H1 (cell line): Measurements from ENCODE around the gene DAP. TPM values are rescaled to one million over a fixed set of nuclear protein-coding genes. Genes with fewer than 3 reads are reported as not detected.

Experiments
- CTCF ChIA-PET: fragments of 300-600 bp; sonication (Branson Sonifier 250); formaldehyde crosslinking; loops from one replicate; lab custom pipeline; 2021; ENCODE audit not compliant: partially characterized antibody; lab: Charles Lee
- POLR2A ChIA-PET: fragments of 300-600 bp; sonication (Branson Sonifier 250); formaldehyde crosslinking; loops from one replicate; lab custom pipeline; 2021; ENCODE audit warnings: inconsistent platforms; ENCODE audit not compliant: partially characterized antibody; lab: Charles Lee
- DNase-seq, 2 experiments: peaks; one replicate each; pipeline versions ENCODE4 v3.0.0 to v3.0.0-alpha.2; 2010 to 2022; ENCODE audit warnings: low spot score in 2 of 2, low read depth in 1 of 2, mixed read lengths in 1 of 2
- FAIRE-seq: peaks from 2 replicates; lab custom pipeline; 2011; peaks lifted over from hg19 to GRCh38; lab: Jason Lieb, UNC
- H2AFZ ChIP-seq: 2 replicates; pipeline ENCODE4 v1.8.1; 2012; ENCODE audit warnings: low read length, inconsistent platforms
- H2AK5ac ChIP-seq: 2 replicates; pipeline ENCODE4 v1.6.1; 2013; ENCODE audit warnings: low read depth, low read length
- H2BK120ac ChIP-seq: replicated peaks from 2 replicates; pipeline ENCODE3; 2013; ENCODE audit warnings: low read depth, low read length, inconsistent platforms
- H2BK12ac ChIP-seq: 2 replicates; pipeline ENCODE4 v1.6.1; 2013; ENCODE audit warnings: low read depth, low read length
- H2BK15ac ChIP-seq: 2 replicates; pipeline ENCODE4 v1.6.1; 2013; ENCODE audit warnings: low read length
- H2BK20ac ChIP-seq: 2 replicates; pipeline ENCODE4 v1.6.1; 2013; ENCODE audit warnings: low read length
- H2BK5ac ChIP-seq: 2 replicates; pipeline ENCODE4 v1.6.1; 2013; ENCODE audit warnings: low read depth, low read length
- H3K14ac ChIP-seq: 2 replicates; pipeline ENCODE4 v1.6.1; 2013; ENCODE audit warnings: inconsistent platforms; ENCODE audit not compliant: insufficient read length
- H3K18ac ChIP-seq: 2 replicates; pipeline ENCODE4 v1.6.1; 2013; ENCODE audit warnings: low read length; ENCODE audit errors: extremely low read depth
- H3K23ac ChIP-seq: 2 replicates; pipeline ENCODE4 v1.6.1; 2013; ENCODE audit warnings: inconsistent platforms; ENCODE audit not compliant: insufficient read length
- H3K23me2 ChIP-seq: 2 replicates; pipeline ENCODE4 v1.6.1; 2013; ENCODE audit warnings: low read depth, low read length
- H3K27ac ChIP-seq: 2 replicates; pipeline ENCODE4 v1.6.1; 2011; ENCODE audit warnings: low read depth, low read length, inconsistent platforms
- H3K27me3 ChIP-seq, 4 experiments: replicated peaks in 1 of 4; 1 replicate in 1 of 4; 2 replicates in 3 of 4; pipeline versions ENCODE4 v1.6.1 to v1.8.1; 2011 to 2013; ENCODE audit warnings: low read length in 3 of 4, mild to moderate bottlenecking in 3 of 4, inconsistent platforms in 2 of 4, mixed read lengths in 2 of 4, moderate library complexity in 1 of 4; ENCODE audit not compliant: control insufficient read depth in 3 of 4, insufficient read depth in 3 of 4; ENCODE audit errors: extremely low read depth in 1 of 4
- H3K36me3 ChIP-seq, 4 experiments: 2 replicates each; pipeline versions ENCODE4 v1.6.1 to v1.8.1; 2011 to 2013; ENCODE audit warnings: mild to moderate bottlenecking in 4 of 4, low read length in 3 of 4, moderate library complexity in 2 of 4, control low read depth in 1 of 4, inconsistent platforms in 1 of 4; ENCODE audit not compliant: insufficient read depth in 4 of 4, control insufficient read depth in 2 of 4
- H3K4ac ChIP-seq: replicated peaks from 2 replicates; pipeline ENCODE3; 2013; ENCODE audit warnings: low read length, low read depth, mixed read lengths, inconsistent platforms; ENCODE audit not compliant: insufficient read length
- H3K4me1 ChIP-seq, 4 experiments: replicated peaks in 1 of 4; 1 replicate in 1 of 4; 2 replicates in 3 of 4; pipeline versions ENCODE4 v1.6.1 to v1.8.1; 2011 to 2013; ENCODE audit warnings: low read length in 3 of 4, inconsistent platforms in 2 of 4, mixed read lengths in 1 of 4; ENCODE audit not compliant: insufficient read depth in 4 of 4, control insufficient read depth in 3 of 4
- H3K4me2 ChIP-seq, 2 experiments: 2 replicates each; pipeline versions ENCODE4 v1.6.1 to v1.8.1; 2011 to 2013; ENCODE audit warnings: low read depth in 2 of 2, low read length in 2 of 2, control low read depth in 1 of 2, inconsistent platforms in 1 of 2, mild to moderate bottlenecking in 1 of 2; ENCODE audit not compliant: insufficient read depth in 1 of 2
- H3K4me3 ChIP-seq, 4 experiments: fragments of 200-600, 300-600 bp in 1 of 4; sonication (generic), shearing (Covaris generic), sonication (Bioruptor Twin) in 1 of 4; 2 replicates each; pipeline versions ENCODE4 v1.5.1 to v1.8.1; 2011 to 2016; ENCODE audit warnings: low read length in 4 of 4, low read depth in 3 of 4, control low read depth in 2 of 4, inconsistent platforms in 2 of 4, mild to moderate bottlenecking in 2 of 4, mixed read lengths in 1 of 4, moderate library complexity in 1 of 4; ENCODE audit not compliant: insufficient read depth in 2 of 4; ENCODE audit errors: extremely low read depth in 1 of 4
- H3K56ac ChIP-seq: replicated peaks from 2 replicates; pipeline ENCODE3; 2013; ENCODE audit warnings: low read depth, mild to moderate bottlenecking, mixed read lengths, low read length, inconsistent platforms; ENCODE audit not compliant: insufficient read length
- H3K79me1 ChIP-seq: 2 replicates; pipeline ENCODE4 v1.6.1; 2013; ENCODE audit warnings: low read depth, low read length, control low read depth
- H3K79me2 ChIP-seq, 2 experiments: 2 replicates each; pipeline versions ENCODE4 v1.6.1 to v1.8.1; 2012 to 2013; ENCODE audit warnings: low read length in 2 of 2, mild to moderate bottlenecking in 2 of 2, inconsistent platforms in 1 of 2; ENCODE audit not compliant: insufficient read depth in 2 of 2, control insufficient read depth in 1 of 2
- H3K9ac ChIP-seq, 4 experiments: replicated peaks in 1 of 4; 1 replicate in 1 of 4; 2 replicates in 3 of 4; pipeline versions ENCODE4 v1.6.1 to v1.8.1; 2011 to 2013; ENCODE audit warnings: low read depth in 3 of 4, low read length in 3 of 4, control low read depth in 2 of 4, mild to moderate bottlenecking in 2 of 4, moderate library complexity in 2 of 4, inconsistent platforms in 1 of 4; ENCODE audit errors: extremely low read depth in 1 of 4
- H3K9me3 ChIP-seq, 2 experiments: 2 replicates each; pipeline versions ENCODE4 v1.6.1 to v1.8.1; 2012 to 2013; ENCODE audit warnings: mild to moderate bottlenecking in 2 of 2, moderate library complexity in 2 of 2, control low read depth in 1 of 2, inconsistent platforms in 1 of 2, low read depth in 1 of 2, low read length in 1 of 2, mixed read lengths in 1 of 2; ENCODE audit not compliant: insufficient read depth in 2 of 2
- H4K20me1 ChIP-seq, 2 experiments: replicated peaks in 1 of 2; 2 replicates each; pipeline versions ENCODE3 to v1.8.1; 2011 to 2013; ENCODE audit warnings: inconsistent platforms in 2 of 2, low read length in 2 of 2, mild to moderate bottlenecking in 1 of 2; ENCODE audit not compliant: insufficient read depth in 2 of 2, control insufficient read depth in 1 of 2
- H4K5ac ChIP-seq: 2 replicates; pipeline ENCODE4 v1.6.1; 2013; ENCODE audit warnings: low read length, low read depth, mixed read lengths, inconsistent platforms; ENCODE audit not compliant: insufficient read length
- H4K8ac ChIP-seq: 2 replicates; pipeline ENCODE4 v1.8.0; 2013; ENCODE audit warnings: mild to moderate bottlenecking, moderate library complexity, low read length, inconsistent platforms; ENCODE audit not compliant: insufficient read depth; ENCODE audit errors: extremely low read depth
- H4K91ac ChIP-seq: replicated peaks from 2 replicates; pipeline ENCODE3; 2013; ENCODE audit warnings: low read length, mixed read lengths, inconsistent platforms; ENCODE audit not compliant: insufficient read length
- EP300 ChIP-seq, 2 experiments: IDR thresholded peaks; 1 replicate in 1 of 2; 2 replicates in 1 of 2; pipeline ENCODE4 v1.6.1; 2011 to 2012; ENCODE audit warnings: low read depth in 2 of 2, low read length in 2 of 2, mild to moderate bottlenecking in 2 of 2, borderline replicate concordance in 1 of 2, inconsistent platforms in 1 of 2, moderate library complexity in 1 of 2
- KDM5A ChIP-seq: fragments of 200-600 bp; IDR thresholded peaks from 2 replicates; pipeline ENCODE4 v1.7.1; 2012; ENCODE audit warnings: mild to moderate bottlenecking, low read length, inconsistent platforms, mixed read lengths
- RXRA ChIP-seq: IDR thresholded peaks from 2 replicates; pipeline ENCODE4 v1.6.1; 2011; ENCODE audit warnings: low read depth, mild to moderate bottlenecking, low read length, moderate library complexity; ENCODE audit not compliant: insufficient read depth
- SIRT6 ChIP-seq: IDR thresholded peaks from one replicate; pipeline ENCODE4 v1.7.1; 2012; ENCODE audit warnings: low read length, inconsistent platforms
- SUZ12 ChIP-seq: fragments of 200-600 bp; sonication (generic); IDR thresholded peaks from 2 replicates; pipeline ENCODE4 v1.6.1; 2012; ENCODE audit warnings: mild to moderate bottlenecking, inconsistent platforms, low read length, moderate library complexity, mixed read lengths
- WGBS, 2 experiments: shearing (Covaris generic) in 1 of 2; methylation state at CpG; one replicate each; pipeline versions ENCODE4 v1.1.6 to v1.1.7; 2013 to 2015; ENCODE audit warnings: low lambda C conversion rate in 2 of 2, mixed read lengths in 2 of 2, inconsistent platforms in 1 of 2, low coverage in 1 of 2, missing lambda C conversion rate in 1 of 2; ENCODE audit not compliant: insufficient replicate concordance in 2 of 2, insufficient coverage in 1 of 2, insufficient read length in 1 of 2; ENCODE audit errors: extremely low coverage in 1 of 2, missing lambda C conversion rate in 1 of 2; 5-methylcytosine and 5-hydroxymethylcytosine counted together
- polyA plus RNA-seq, 7 experiments: library from polyadenylated mRNA; depleted of rRNA in 3 of 7; stranded (reverse) in 5 of 7; unstranded in 2 of 7; fragments of >200 nt in 5 of 7; fragments of 200-250 nt in 2 of 7; gene quantifications; 1 replicate in 5 of 7; 2 replicates in 1 of 7; 4 replicates in 1 of 7; pipeline versions ENCODE4 v1.2.1 to v1.2.3, GENCODE V29; 2011 to 2013; ENCODE audit warnings: missing spikeins in 2 of 7, mixed read lengths in 2 of 7
- total RNA-seq: library from RNA; stranded (reverse); fragmentation: NEBNext Ultra II Directional; extraction: Animal tissue kit (Norgen Biotek cat#: 25700); gene quantifications from 2 replicates; pipeline ENCODE4 v1.2.1, GENCODE V29; 2021

The DAP gene
- total and polyA plus RNA-seq, 2 of the 8 experiments (the other 6 are each of a cell fraction or from before 2014, with no cell fraction given) = 26.2 to 44.4 TPM

DNA sequence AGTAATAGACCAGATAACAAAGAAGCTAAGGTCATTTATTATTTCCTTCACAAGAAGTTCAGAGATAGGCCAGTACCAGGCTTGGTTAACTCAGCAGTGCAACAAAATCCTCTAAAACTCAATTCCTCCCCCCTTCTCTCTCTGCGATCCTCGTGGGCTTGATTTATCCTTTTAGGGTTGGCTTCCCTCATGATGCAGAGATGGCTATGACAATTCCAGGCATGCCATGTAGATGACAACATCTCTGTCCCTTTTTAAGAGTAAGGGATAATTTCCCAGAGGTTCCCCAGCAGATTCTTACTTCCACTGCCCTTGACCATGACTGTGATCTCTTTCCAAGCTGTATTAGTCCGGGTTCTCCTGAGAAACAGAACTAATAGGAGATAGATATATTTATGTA is 28.7 kb upstream of the DAP start:
- Histone ChIP-seq H3K23ac (no peak overlapping the region), H3K4ac (no peak overlapping the region), H3K4me3 (no peak overlapping the region), H2BK5ac (no peak overlapping the region), H4K5ac (no peak overlapping the region), H2BK12ac (no peak overlapping the region), H2AK5ac (no peak overlapping the region), H3K79me2 (no peaks in the 10 kb centered on the region), H2AFZ (no peak overlapping the region), H3K4me2 (no peak overlapping the region), H3K79me1 (no peaks in the 10 kb centered on the region), H3K56ac (no peak overlapping the region), H4K8ac (no peak overlapping the region), H3K4me1 (no peaks in the 10 kb centered on the region), H4K91ac (no peak overlapping the region), H3K36me3 (no peaks in the 10 kb centered on the region), H3K9ac (no peak overlapping the region), H2BK15ac (no peak overlapping the region), H2BK120ac (no peak overlapping the region), H3K27me3 (no peaks in the 10 kb centered on the region), H3K14ac (no peak overlapping the region), H3K27ac (no peak overlapping the region), H3K23me2 (no peaks in the 10 kb centered on the region), H3K18ac (no peak overlapping the region), H4K20me1 (no peaks in the 10 kb centered on the region), H2BK20ac (no peak overlapping the region), H3K9me3 (no peaks in the 10 kb centered on the region)
- ChIA-PET CTCF (no interaction called here), POLR2A (no interaction called here)
- DNase-seq (no peak), FAIRE-seq (no peak)
- no peak for TF ChIP-seq RXRA
- TF ChIP-seq SIRT6 = no peak
- no peak for TF ChIP-seq KDM5A
- TF ChIP-seq SUZ12 = no peak
- no peak for TF ChIP-seq EP300 (IDR thresholded peaks at IDR 0.05; ENCODE audit: borderline replicate concordance in 1 of 2, low read depth in 2 of 2, low read length in 2 of 2)
- 87% methylated on average over 3 of the region's 3 CpGs; no CpG with 5 or more reads in 1 of the 2 experiments for WGBS, 2 experiments
